NCI-H2196 (cell line): ENCODE data around the gene PCDHGA12.

ENCODE experiments used
- DNase-seq: peaks from one replicate; lab custom pipeline; 2025; ENCODE audit not compliant: unreplicated experiment; lab: John Stamatoyannopoulos, UW

The PCDHGA12 gene

GRCh38 chr5:141439411-141440141 lies 9.3 kb downstream of the PCDHGA12 start:
- DNase-seq, result no peak

GRCh38 chr5:141440341-141440740 lies 10.0 kb downstream of the PCDHGA12 start:
- DNase-seq, result no peak

GRCh38 chr5:141441571-141442170 lies 11.4 kb downstream of the PCDHGA12 start:
- DNase-seq, result no peak

GRCh38 chr5:141465351-141465750 lies 35.0 kb downstream of the PCDHGA12 start:
- DNase-seq, result no peak

- DNase-seq, result peak; percentile 90
Measured at GRCh38 chr5:141475625-141476131, 45.4 kb downstream of the PCDHGA12 start, which contains the start of gene PCDHGC3. TSS of gene PCDHGC3 (plus strand) at chr5:141475966. CDS start at chr5:141476117, 151 bp downstream.

GRCh38 chr5:141476132-141476911 lies 46.0 kb downstream of the PCDHGA12 start:
- no peak for DNase-seq

GRCh38 chr5:141477044-141477575 lies 46.8 kb downstream of the PCDHGA12 start:
- no peak for DNase-seq

- no peak for DNase-seq
Measured at GRCh38 chr5:141477815-141478214, 47.5 kb downstream of the PCDHGA12 start.

GRCh38 chr5:141478321-141478945 lies 48.1 kb downstream of the PCDHGA12 start:
- DNase-seq, result no peak

GRCh38 chr5:141479776-141480175 lies 49.5 kb downstream of the PCDHGA12 start:
- DNase-seq, result no peak
